ENCODE results near the gene CSRNP3. TPM values are rescaled to one million over a fixed set of nuclear protein-coding genes. Genes with fewer than 3 reads are reported as not detected.

The CSRNP3 gene
- total RNA-seq, 2 donors from 2014 or later, result 8.3 to 16.1 TPM

- Mint-ChIP-seq H3K36me3 (ENCODE audit: low read depth) (no peaks in the 10 kb centered on the region), H3K4me1 (peaks cover 3% of the 10 kb centered on the region), H3K4me3 (no peak overlapping the region), H3K27me3 (ENCODE audit: insufficient read depth) (no peaks in the 10 kb centered on the region), H3K9me3 (no peaks in the 10 kb centered on the region), H3K27ac (no peak overlapping the region)
- Histone ChIP-seq H3K27ac (ENCODE audit: low read depth, low read length) (no peak overlapping the region), H3K4me3 (ENCODE audit: low read length) (no peak overlapping the region), H3K27me3 (ENCODE audit: control insufficient read depth, insufficient read depth, low read length, poor library complexity, severe bottlenecking) (no peaks in the 10 kb centered on the region), H3K4me1 (ENCODE audit: control insufficient read depth, insufficient read depth, low read length) (no peaks in the 10 kb centered on the region), H3K36me3 (ENCODE audit: control insufficient read depth, insufficient read depth, low read length) (no peaks in the 10 kb centered on the region), H3K9ac (ENCODE audit: extremely low read depth, low read length, poor library complexity, severe bottlenecking) (no peak overlapping the region), H3K9me3 (ENCODE audit: control insufficient read depth, low read length) (no peaks in the 10 kb centered on the region)
- no peak for TF ChIP-seq CTCF (conservative IDR thresholded peaks at IDR 0.05)
- DNase-seq, result no peak
- WGBS, 2 experiments (ENCODE audit: insufficient coverage in 1 of 2, insufficient read length in 1 of 2), result 96% methylated on average over 1 of the region's 1 CpG; no CpG with 5 or more reads in 1 of the 2 experiments
Measured at GRCh38 chr2:165450156-165450555, 19.3 kb upstream of the CSRNP3 start.

GRCh38 chr2:165452327-165452726 lies 17.2 kb upstream of the CSRNP3 start:
- no peaks in the 10 kb centered on the region for H3K4me1 ChIP-seq (ENCODE audit: control insufficient read depth, insufficient read depth, low read length)
- no peaks in the 10 kb centered on the region for H3K36me3 Mint-ChIP-seq (ENCODE audit: low read depth)
- 92 to 95% methylated on average over 2 of the region's 2 CpGs for WGBS, 2 experiments (ENCODE audit: insufficient coverage in 1 of 2, insufficient read length in 1 of 2)

GRCh38 chr2:165453561-165454094 lies 15.9 kb upstream of the CSRNP3 start:
- Histone ChIP-seq H3K27me3 (ENCODE audit: control insufficient read depth, insufficient read depth, low read length, poor library complexity, severe bottlenecking) (no peaks in the 10 kb centered on the region), H3K9ac (ENCODE audit: extremely low read depth, low read length, poor library complexity, severe bottlenecking) (no peak overlapping the region), H3K9me3 (ENCODE audit: control insufficient read depth, low read length) (no peaks in the 10 kb centered on the region), H3K4me1 (ENCODE audit: control insufficient read depth, insufficient read depth, low read length) (no peaks in the 10 kb centered on the region), H3K36me3 (ENCODE audit: control insufficient read depth, insufficient read depth, low read length) (no peaks in the 10 kb centered on the region), H3K4me3 (ENCODE audit: low read length) (no peak overlapping the region), H3K27ac (ENCODE audit: low read depth, low read length) (no peak overlapping the region)
- no peak for DNase-seq
- WGBS, 2 experiments (ENCODE audit: insufficient coverage in 1 of 2, insufficient read length in 1 of 2), result 93 to 98% methylated on average over 5 of the region's 5 CpGs
- H3K4me3 Mint-ChIP-seq, result no peak overlapping the region
- no peaks in the 10 kb centered on the region for H3K27me3 Mint-ChIP-seq (ENCODE audit: insufficient read depth)
- no peaks in the 10 kb centered on the region for H3K36me3 Mint-ChIP-seq (ENCODE audit: low read depth)
- peaks cover 3% of the 10 kb centered on the region for H3K9me3 Mint-ChIP-seq
- no peak overlapping the region for H3K27ac Mint-ChIP-seq
- H3K4me1 Mint-ChIP-seq, result peaks cover 3% of the 10 kb centered on the region
- no peak for TF ChIP-seq CTCF (conservative IDR thresholded peaks at IDR 0.05)

More at GRCh38 chr2:165452327-165452726, 17.2 kb upstream of the CSRNP3 start:
- no peaks in the 10 kb centered on the region for H3K27me3 Mint-ChIP-seq (ENCODE audit: insufficient read depth)
- no peaks in the 10 kb centered on the region for H3K9me3 ChIP-seq (ENCODE audit: control insufficient read depth, low read length)
- no peak for DNase-seq
- no peaks in the 10 kb centered on the region for H3K36me3 ChIP-seq (ENCODE audit: control insufficient read depth, insufficient read depth, low read length)
- peaks cover 3% of the 10 kb centered on the region for H3K4me1 Mint-ChIP-seq
- TF ChIP-seq CTCF (conservative IDR thresholded peaks at IDR 0.05), result no peak
- no peaks in the 10 kb centered on the region for H3K27me3 ChIP-seq (ENCODE audit: control insufficient read depth, insufficient read depth, low read length, poor library complexity, severe bottlenecking)
- H3K27ac Mint-ChIP-seq, result no peak overlapping the region
- no peak overlapping the region for H3K9ac ChIP-seq (ENCODE audit: extremely low read depth, low read length, poor library complexity, severe bottlenecking)
- peaks cover 3% of the 10 kb centered on the region for H3K9me3 Mint-ChIP-seq
- H3K4me3 Mint-ChIP-seq, result no peak overlapping the region
- H3K4me3 ChIP-seq (ENCODE audit: low read length), result no peak overlapping the region
- H3K27ac ChIP-seq (ENCODE audit: low read depth, low read length), result no peak overlapping the region

Data from endodermal cell (in vitro differentiated cells).